HepG2 (cell line): Measurements from ENCODE around the gene GPRC5B. TPM values are rescaled to one million over a fixed set of nuclear protein-coding genes. Genes with fewer than 3 reads are reported as not detected.

Experiments
- BCL6 ChIP-seq: IDR thresholded peaks from 2 replicates; pipeline ENCODE4 v1.6.1; 2016; ENCODE audit warnings: missing genetic modification reagents, missing compliant biosample characterization
- CHD4 ChIP-seq: fragments of 200-600 bp; sonication (generic); IDR thresholded peaks from 2 replicates; pipeline ENCODE4 v1.7.0; 2017; ENCODE audit warnings: mild to moderate bottlenecking, low read length, borderline replicate concordance
- FOXK2 ChIP-seq: fragments of 450-650 bp; IDR thresholded peaks from 2 replicates; pipeline ENCODE4 v1.6.1; 2016
- GLI4 ChIP-seq: sonication (generic); formaldehyde crosslinking; IDR thresholded peaks from 2 replicates; pipeline ENCODE4 v1.5.1; 2020; ENCODE audit warnings: missing genetic modification reagents, mild to moderate bottlenecking, moderate library complexity, borderline replicate concordance
- NCOR1 ChIP-seq: fragments of 200-600 bp; sonication (generic); IDR thresholded peaks from 2 replicates; pipeline ENCODE4 v1.7.0; 2017; ENCODE audit warnings: antibody characterized with exemption, low read length, borderline replicate concordance
- NR2F2 ChIP-seq: IDR thresholded peaks from 2 replicates; pipeline ENCODE4 v1.6.1; 2012; ENCODE audit warnings: low read depth, inconsistent platforms, borderline replicate concordance
- ZBTB21 ChIP-seq: sonication (generic); formaldehyde crosslinking; IDR thresholded peaks from 2 replicates; pipeline ENCODE4 v1.4.0; 2020; ENCODE audit warnings: missing genetic modification reagents
- ZFX ChIP-seq: sonication (generic); formaldehyde crosslinking; IDR thresholded peaks from 2 replicates; pipeline ENCODE4 v1.4.0; 2020; ENCODE audit warnings: mild to moderate bottlenecking, low read depth, missing genetic modification reagents, moderate library complexity
- ZFY ChIP-seq: sonication (generic); formaldehyde crosslinking; IDR thresholded peaks from 2 replicates; pipeline ENCODE4 v1.4.0; 2020; ENCODE audit warnings: missing genetic modification reagents
- ZMYM4 ChIP-seq: sonication (generic); formaldehyde crosslinking; IDR thresholded peaks from 2 replicates; pipeline ENCODE4 v1.8.1; 2023; ENCODE audit warnings: mild to moderate bottlenecking, missing genetic modification reagents
- ZNF329 ChIP-seq: sonication (generic); formaldehyde crosslinking; IDR thresholded peaks from 2 replicates; pipeline ENCODE4 v1.9.0; 2021; ENCODE audit warnings: low read depth, mild to moderate bottlenecking, missing genetic modification reagents
- ZNF44 ChIP-seq: sonication (generic); formaldehyde crosslinking; IDR thresholded peaks from 2 replicates; pipeline ENCODE4 v1.5.1; 2020; ENCODE audit warnings: mild to moderate bottlenecking, missing genetic modification reagents
- ZNF558 ChIP-seq: sonication (generic); formaldehyde crosslinking; IDR thresholded peaks from 2 replicates; pipeline ENCODE4 v1.9.0; 2022; ENCODE audit warnings: mild to moderate bottlenecking, missing genetic modification reagents, borderline replicate concordance
- ZNF674 ChIP-seq: sonication (generic); formaldehyde crosslinking; IDR thresholded peaks from 2 replicates; pipeline ENCODE4 v1.5.0; 2020; ENCODE audit warnings: low read depth, mild to moderate bottlenecking, missing genetic modification reagents
- polyA plus RNA-seq, 8 experiments: library from polyadenylated mRNA; depleted of rRNA in 3 of 8; stranded (reverse) in 7 of 8; unstranded in 1 of 8; fragments of >200 nt; fragmentation: Illumina TruSeq in 4 of 8; extraction: Trizol in 4 of 8; gene quantifications; 2 replicates each; pipeline versions ENCODE4 v1.2.1 to v1.2.3, GENCODE V29; 2011 to 2016; ENCODE audit warnings: low read depth in 4 of 8, missing spikeins in 1 of 8, mixed read lengths in 1 of 8; ENCODE audit not compliant: insufficient read depth in 1 of 8
- total RNA-seq, 5 experiments: library from RNA; depleted of rRNA; stranded (reverse); fragments of >200 nt; fragmentation: Illumina TruSeq; extraction: Trizol; gene quantifications; 2 replicates each; pipeline ENCODE4 v1.2.3, GENCODE V29; 2016; ENCODE audit warnings: low read depth in 1 of 5
- TF ChIP-seq, protein P1 (sequence below): sonication (generic); formaldehyde crosslinking; conservative IDR thresholded peaks from 2 replicates; pipeline ENCODE4 v1.8.1; 2023; ENCODE audit warnings: missing genetic modification reagents
- TF ChIP-seq, protein P2 (sequence below): sonication (generic); formaldehyde crosslinking; IDR thresholded peaks from 2 replicates; pipeline ENCODE4 v1.4.0; 2020; ENCODE audit warnings: missing genetic modification reagents, borderline replicate concordance
- TF ChIP-seq, protein P3 (sequence below), 2 experiments: sonication (generic) in 1 of 2; formaldehyde crosslinking in 1 of 2; IDR thresholded peaks; 2 replicates each; pipeline versions ENCODE4 v1.4.0 to v1.6.1; 2018 to 2020; ENCODE audit warnings: missing genetic modification reagents in 2 of 2, borderline replicate concordance in 1 of 2, low read depth in 1 of 2, mild to moderate bottlenecking in 1 of 2, missing biosample characterization in 1 of 2
- TF ChIP-seq, protein P4 (sequence below): sonication (generic); formaldehyde crosslinking; IDR thresholded peaks from 2 replicates; pipeline ENCODE4 v1.4.0; 2020; ENCODE audit warnings: missing genetic modification reagents
- TF ChIP-seq, protein P5 (sequence below): sonication (generic); formaldehyde crosslinking; IDR thresholded peaks from 2 replicates; pipeline ENCODE4 v1.4.0; 2020; ENCODE audit warnings: missing genetic modification reagents

GPRC5B gene
- total and polyA plus RNA-seq, 2 of the 13 experiments (the other 11 are each of a cell fraction or from before 2014, with no cell fraction given) = 0.46 to 0.53 TPM

DNA sequence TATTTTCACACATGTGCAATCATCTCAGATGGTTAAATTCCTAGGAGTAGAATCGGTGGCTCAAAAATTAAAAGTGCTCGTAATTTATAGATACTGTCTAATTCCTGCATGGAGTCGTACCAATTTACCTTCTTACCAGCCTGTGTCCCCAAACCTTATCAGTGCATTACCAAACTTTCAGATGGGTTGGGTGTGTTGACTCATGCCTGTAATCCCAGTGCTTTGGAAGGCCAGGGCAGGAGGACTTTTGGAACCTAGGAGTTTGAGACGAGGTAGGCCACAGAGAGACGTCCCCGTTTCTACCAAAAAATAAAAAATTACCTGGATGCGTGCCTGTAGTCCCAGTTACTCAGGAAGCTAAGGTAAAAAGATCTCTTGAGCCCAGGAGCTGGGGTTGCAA is 34.5 kb upstream of the GPRC5B start (continued):
- TF ChIP-seq, protein P1, sequence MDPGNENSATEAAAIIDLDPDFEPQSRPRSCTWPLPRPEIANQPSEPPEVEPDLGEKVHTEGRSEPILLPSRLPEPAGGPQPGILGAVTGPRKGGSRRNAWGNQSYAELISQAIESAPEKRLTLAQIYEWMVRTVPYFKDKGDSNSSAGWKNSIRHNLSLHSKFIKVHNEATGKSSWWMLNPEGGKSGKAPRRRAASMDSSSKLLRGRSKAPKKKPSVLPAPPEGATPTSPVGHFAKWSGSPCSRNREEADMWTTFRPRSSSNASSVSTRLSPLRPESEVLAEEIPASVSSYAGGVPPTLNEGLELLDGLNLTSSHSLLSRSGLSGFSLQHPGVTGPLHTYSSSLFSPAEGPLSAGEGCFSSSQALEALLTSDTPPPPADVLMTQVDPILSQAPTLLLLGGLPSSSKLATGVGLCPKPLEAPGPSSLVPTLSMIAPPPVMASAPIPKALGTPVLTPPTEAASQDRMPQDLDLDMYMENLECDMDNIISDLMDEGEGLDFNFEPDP = no peak
- TF ChIP-seq, protein P2, sequence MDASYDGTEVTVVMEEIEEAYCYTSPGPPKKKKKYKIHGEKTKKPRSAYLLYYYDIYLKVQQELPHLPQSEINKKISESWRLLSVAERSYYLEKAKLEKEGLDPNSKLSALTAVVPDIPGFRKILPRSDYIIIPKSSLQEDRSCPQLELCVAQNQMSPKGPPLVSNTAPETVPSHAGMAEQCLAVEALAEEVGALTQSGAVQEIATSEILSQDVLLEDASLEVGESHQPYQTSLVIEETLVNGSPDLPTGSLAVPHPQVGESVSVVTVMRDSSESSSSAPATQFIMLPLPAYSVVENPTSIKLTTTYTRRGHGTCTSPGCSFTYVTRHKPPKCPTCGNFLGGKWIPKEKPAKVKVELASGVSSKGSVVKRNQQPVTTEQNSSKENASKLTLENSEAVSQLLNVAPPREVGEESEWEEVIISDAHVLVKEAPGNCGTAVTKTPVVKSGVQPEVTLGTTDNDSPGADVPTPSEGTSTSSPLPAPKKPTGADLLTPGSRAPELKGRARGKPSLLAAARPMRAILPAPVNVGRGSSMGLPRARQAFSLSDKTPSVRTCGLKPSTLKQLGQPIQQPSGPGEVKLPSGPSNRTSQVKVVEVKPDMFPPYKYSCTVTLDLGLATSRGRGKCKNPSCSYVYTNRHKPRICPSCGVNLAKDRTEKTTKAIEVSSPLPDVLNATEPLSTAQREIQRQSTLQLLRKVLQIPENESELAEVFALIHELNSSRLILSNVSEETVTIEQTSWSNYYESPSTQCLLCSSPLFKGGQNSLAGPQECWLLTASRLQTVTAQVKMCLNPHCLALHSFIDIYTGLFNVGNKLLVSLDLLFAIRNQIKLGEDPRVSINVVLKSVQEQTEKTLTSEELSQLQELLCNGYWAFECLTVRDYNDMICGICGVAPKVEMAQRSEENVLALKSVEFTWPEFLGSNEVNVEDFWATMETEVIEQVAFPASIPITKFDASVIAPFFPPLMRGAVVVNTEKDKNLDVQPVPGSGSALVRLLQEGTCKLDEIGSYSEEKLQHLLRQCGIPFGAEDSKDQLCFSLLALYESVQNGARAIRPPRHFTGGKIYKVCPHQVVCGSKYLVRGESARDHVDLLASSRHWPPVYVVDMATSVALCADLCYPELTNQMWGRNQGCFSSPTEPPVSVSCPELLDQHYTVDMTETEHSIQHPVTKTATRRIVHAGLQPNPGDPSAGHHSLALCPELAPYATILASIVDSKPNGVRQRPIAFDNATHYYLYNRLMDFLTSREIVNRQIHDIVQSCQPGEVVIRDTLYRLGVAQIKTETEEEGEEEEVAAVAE = no peak
- no peak for TF ChIP-seq GLI4 (CRISPR knock-in tag)
- TF ChIP-seq ZNF558 = no peak
- no peak for TF ChIP-seq ZNF329
- TF ChIP-seq ZNF674 (CRISPR knock-in tag) = no peak
- TF ChIP-seq, protein P3, sequence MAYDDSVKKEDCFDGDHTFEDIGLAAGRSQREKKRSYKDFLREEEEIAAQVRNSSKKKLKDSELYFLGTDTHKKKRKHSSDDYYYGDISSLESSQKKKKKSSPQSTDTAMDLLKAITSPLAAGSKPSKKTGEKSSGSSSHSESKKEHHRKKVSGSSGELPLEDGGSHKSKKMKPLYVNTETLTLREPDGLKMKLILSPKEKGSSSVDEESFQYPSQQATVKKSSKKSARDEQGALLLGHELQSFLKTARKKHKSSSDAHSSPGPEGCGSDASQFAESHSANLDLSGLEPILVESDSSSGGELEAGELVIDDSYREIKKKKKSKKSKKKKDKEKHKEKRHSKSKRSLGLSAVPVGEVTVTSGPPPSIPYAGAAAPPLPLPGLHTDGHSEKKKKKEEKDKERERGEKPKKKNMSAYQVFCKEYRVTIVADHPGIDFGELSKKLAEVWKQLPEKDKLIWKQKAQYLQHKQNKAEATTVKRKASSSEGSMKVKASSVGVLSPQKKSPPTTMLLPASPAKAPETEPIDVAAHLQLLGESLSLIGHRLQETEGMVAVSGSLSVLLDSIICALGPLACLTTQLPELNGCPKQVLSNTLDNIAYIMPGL (CRISPR knock-in tag; IDR thresholded peaks at IDR 0.05; ENCODE audit: borderline replicate concordance in 1 of 2, low read depth in 1 of 2) = no peak
- no peak for TF ChIP-seq NR2F2
- TF ChIP-seq ZFX (CRISPR knock-in tag) = peak; percentile 61; the same call in 1 of the 2 replicates
- TF ChIP-seq ZNF44 (CRISPR knock-in tag) = no peak
- no peak for TF ChIP-seq CHD4
- TF ChIP-seq, protein P4, sequence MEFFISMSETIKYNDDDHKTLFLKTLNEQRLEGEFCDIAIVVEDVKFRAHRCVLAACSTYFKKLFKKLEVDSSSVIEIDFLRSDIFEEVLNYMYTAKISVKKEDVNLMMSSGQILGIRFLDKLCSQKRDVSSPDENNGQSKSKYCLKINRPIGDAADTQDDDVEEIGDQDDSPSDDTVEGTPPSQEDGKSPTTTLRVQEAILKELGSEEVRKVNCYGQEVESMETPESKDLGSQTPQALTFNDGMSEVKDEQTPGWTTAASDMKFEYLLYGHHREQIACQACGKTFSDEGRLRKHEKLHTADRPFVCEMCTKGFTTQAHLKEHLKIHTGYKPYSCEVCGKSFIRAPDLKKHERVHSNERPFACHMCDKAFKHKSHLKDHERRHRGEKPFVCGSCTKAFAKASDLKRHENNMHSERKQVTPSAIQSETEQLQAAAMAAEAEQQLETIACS (CRISPR knock-in tag) = no peak
- no peak for TF ChIP-seq FOXK2
- peak; percentile 56 for TF ChIP-seq ZFY (CRISPR knock-in tag)
- TF ChIP-seq, protein P5, sequence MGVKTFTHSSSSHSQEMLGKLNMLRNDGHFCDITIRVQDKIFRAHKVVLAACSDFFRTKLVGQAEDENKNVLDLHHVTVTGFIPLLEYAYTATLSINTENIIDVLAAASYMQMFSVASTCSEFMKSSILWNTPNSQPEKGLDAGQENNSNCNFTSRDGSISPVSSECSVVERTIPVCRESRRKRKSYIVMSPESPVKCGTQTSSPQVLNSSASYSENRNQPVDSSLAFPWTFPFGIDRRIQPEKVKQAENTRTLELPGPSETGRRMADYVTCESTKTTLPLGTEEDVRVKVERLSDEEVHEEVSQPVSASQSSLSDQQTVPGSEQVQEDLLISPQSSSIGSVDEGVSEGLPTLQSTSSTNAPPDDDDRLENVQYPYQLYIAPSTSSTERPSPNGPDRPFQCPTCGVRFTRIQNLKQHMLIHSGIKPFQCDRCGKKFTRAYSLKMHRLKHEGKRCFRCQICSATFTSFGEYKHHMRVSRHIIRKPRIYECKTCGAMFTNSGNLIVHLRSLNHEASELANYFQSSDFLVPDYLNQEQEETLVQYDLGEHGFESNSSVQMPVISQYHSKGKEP (CRISPR knock-in tag) = no peak
- no peak for TF ChIP-seq BCL6 (CRISPR knock-in tag)
- TF ChIP-seq ZMYM4 (CRISPR knock-in tag) = 0 out of 2 replicates have a peak, but pooled peaks have one; percentile 32
- TF ChIP-seq ZBTB21 (CRISPR knock-in tag) = no peak
- no peak for TF ChIP-seq NCOR1
